ENCODE results near the gene NOTCH1.
"Not testable (repeated sequence)": the region's sequence is repeated elsewhere in the genome, so short reads cannot be mapped to it uniquely, and the experiment has no call there.

DNA sequence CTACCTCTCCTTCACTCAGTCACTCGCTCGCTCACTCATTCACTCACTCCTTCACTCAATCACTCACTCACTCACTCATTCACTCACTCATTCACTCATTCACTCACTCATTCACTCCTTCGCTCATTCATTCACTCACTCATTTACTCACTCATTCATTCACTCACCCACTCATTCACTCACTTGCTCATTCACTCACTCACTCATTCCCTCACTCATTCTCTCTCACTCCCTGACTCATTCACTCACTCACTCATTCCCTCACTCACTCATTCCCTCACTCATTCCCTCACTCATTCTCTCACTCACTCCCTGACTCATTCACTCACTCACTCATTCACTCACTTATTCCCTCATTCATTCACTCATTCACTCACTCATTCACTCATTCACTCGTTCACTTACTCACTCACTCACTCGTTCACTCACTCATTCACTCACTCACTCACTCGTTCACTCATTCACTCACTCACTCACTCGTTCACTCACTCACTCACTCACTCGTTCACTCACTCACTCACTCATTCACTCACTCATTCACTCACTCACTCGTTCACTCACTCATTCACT, 33.9 kb upstream of the NOTCH1 start:
- TF ChIP-seq KAT7 (CRISPR knock-in tag; IDR thresholded peaks at IDR 0.05; ENCODE audit: borderline replicate concordance); CTCF (IDR thresholded peaks at IDR 0.05); RELA (CRISPR knock-in tag; IDR thresholded peaks at IDR 0.05; ENCODE audit: borderline replicate concordance); PREB (CRISPR knock-in tag; IDR thresholded peaks at IDR 0.05; ENCODE audit: borderline replicate concordance); NFYB (CRISPR knock-in tag; conservative IDR thresholded peaks at IDR 0.05; ENCODE audit: low read depth): not testable (repeated sequence)

All from WTC11 (cell line).